Lung (tissue), 12 donors: ENCODE data around the gene TCEAL2. TPM values are rescaled to one million over a fixed set of nuclear protein-coding genes. Genes with fewer than 3 reads are reported as not detected.
"Not testable (repeated sequence)": the region's sequence is repeated elsewhere in the genome, so short reads cannot be mapped to it uniquely, and the experiment has no call there.

Experiments
- ATAC-seq: fragments of 200-7000 bp; cut with Tn5 transposase; one replicate; pipeline ENCODE4 v1.9.1; 2020; ENCODE audit warnings: moderate number of reproducible peaks; ENCODE audit not compliant: insufficient read depth, low FRiP score
- DNase-seq, 3 donors: peaks; one replicate each; pipeline ENCODE4 v3.0.0-alpha.2; 2013 to 2017
- H3K27ac ChIP-seq, 2 donors: one replicate each; pipeline ENCODE4 v1.5.1; 2013; ENCODE audit warnings: mild to moderate bottlenecking in 2 of 2, moderate library complexity in 2 of 2, control low read depth in 1 of 2, inconsistent platforms in 1 of 2, low read depth in 1 of 2, low read length in 1 of 2
- H3K27me3 ChIP-seq, 3 donors: one replicate each; pipeline ENCODE4 v1.5.1; 2013; ENCODE audit warnings: low read length in 2 of 3; ENCODE audit not compliant: control insufficient read depth in 3 of 3, insufficient read depth in 3 of 3
- H3K36me3 ChIP-seq, 4 donors: one replicate each; pipeline ENCODE4 v1.5.1; 2013; ENCODE audit warnings: low read length in 4 of 4, mild to moderate bottlenecking in 1 of 4, moderate library complexity in 1 of 4; ENCODE audit not compliant: control insufficient read depth in 4 of 4, insufficient read depth in 4 of 4
- H3K4me1 ChIP-seq, 5 donors: one replicate each; pipeline ENCODE4 v1.5.1; 2013; ENCODE audit warnings: low read length in 5 of 5, mild to moderate bottlenecking in 2 of 5, moderate library complexity in 1 of 5; ENCODE audit not compliant: control insufficient read depth in 5 of 5, insufficient read depth in 5 of 5
- H3K4me3 ChIP-seq: one replicate; pipeline ENCODE4 v1.5.1; 2013; ENCODE audit warnings: mild to moderate bottlenecking, control low read depth, moderate library complexity
- H3K9ac ChIP-seq, 2 donors: one replicate each; pipeline ENCODE4 v1.5.1; 2013; ENCODE audit warnings: low read length in 2 of 2, control low read depth in 1 of 2; ENCODE audit not compliant: insufficient read depth in 1 of 2
- H3K9me3 ChIP-seq, 4 donors: one replicate each; pipeline ENCODE4 v1.5.1; 2013; ENCODE audit warnings: low read length in 3 of 4, mild to moderate bottlenecking in 1 of 4, moderate library complexity in 1 of 4; ENCODE audit not compliant: control insufficient read depth in 4 of 4, insufficient read depth in 3 of 4
- CTCF ChIP-seq: IDR thresholded peaks from 2 replicates; pipeline ENCODE4 v1.5.1; 2012; ENCODE audit warnings: mild to moderate bottlenecking; ENCODE audit errors: control extremely low read depth, extremely low read depth
- WGBS, 2 donors: extraction: QIAGEN DNeasy Blood & Tissue Kit; methylation state at CpG; one replicate each; pipeline ENCODE4 v1.1.7; 2013; 5-methylcytosine and 5-hydroxymethylcytosine counted together
- polyA plus RNA-seq, 2 donors: library from polyadenylated mRNA; stranded (reverse); fragments of 200-250 nt; gene quantifications; one replicate each; pipeline ENCODE4 v1.2.1, GENCODE V29; 2013
- total RNA-seq, 2 donors: library from RNA; depleted of rRNA in 1 of 2; stranded (reverse); fragments of >200 nt in 1 of 2; gene quantifications; one replicate each; pipeline ENCODE4 v1.2.1, GENCODE V29; 2014 to 2021
- donor health status: control.
- donor health status: control.
- donor health status: Bipolar disorder and iron deficiency.
- donor health status: healthy.
- donor health status: DM: yes; HTN: yes; CAD: no.

Gene TCEAL2
- total and polyA plus RNA-seq, 4 donors = 2.2 to 7.6 (median 4.3) TPM; not detected in 1

- TF ChIP-seq CTCF = no peak
- no peaks in the 10 kb centered on the region for H3K9me3 ChIP-seq
- H3K27me3 ChIP-seq = peaks cover 5 to 53% (median 26%) of the 10 kb centered on the region in 3 donors
- H3K27ac ChIP-seq = no peak overlapping the region
- peaks cover 0 to 2% (median 0%) of the 10 kb centered on the region in 5 donors for H3K4me1 ChIP-seq
- H3K4me3 ChIP-seq = no peak overlapping the region
- WGBS, 2 donors = 29 to 67% methylated on average over 1 of the region's 1 CpG
- DNase-seq (peak in 1 of 3 donors; percentile 2), ATAC-seq (no peak)
- no peak overlapping the region for H3K9ac ChIP-seq
- H3K36me3 ChIP-seq = no peaks in the 10 kb centered on the region
Measured at GRCh38 chrX:102129473-102129872, 4.0 kb downstream of the TCEAL2 start.

- H3K9ac ChIP-seq = no peak overlapping the region
- peaks cover 0 to 2% (median 0%) of the 10 kb centered on the region in 4 donors for H3K9me3 ChIP-seq
- H3K4me1 ChIP-seq = no peaks in the 10 kb centered on the region
- no peaks in the 10 kb centered on the region for H3K36me3 ChIP-seq
- H3K27me3 ChIP-seq = peaks cover 3 to 53% (median 9%) of the 10 kb centered on the region in 3 donors
- 52 to 58% methylated on average over 4 of the region's 4 CpGs for WGBS, 2 donors
- TF ChIP-seq CTCF = no peak
- no peak overlapping the region for H3K4me3 ChIP-seq
- no peak overlapping the region for H3K27ac ChIP-seq
- DNase-seq (peak in 1 of 3 donors; percentile 52), ATAC-seq (no peak)
Measured at GRCh38 chrX:102138064-102138463, 12.6 kb downstream of the TCEAL2 start.

- not testable (repeated sequence) for H3K36me3 ChIP-seq, H3K27ac ChIP-seq, ATAC-seq, H3K4me1 ChIP-seq, DNase-seq, H3K4me3 ChIP-seq, H3K9me3 ChIP-seq, H3K9ac ChIP-seq
- peaks cover 3 to 48% (median 16%) of the 10 kb centered on the region in 3 donors for H3K27me3 ChIP-seq
- WGBS, 2 donors = 53 to 64% methylated on average over 9 to 16 of the region's 16 CpGs
Measured at GRCh38 chrX:102140876-102141275, 15.4 kb downstream of the TCEAL2 start.

GRCh38 chrX:102141631-102142030, 16.2 kb downstream of the TCEAL2 start:
- not testable (repeated sequence) for ATAC-seq, DNase-seq, H3K27ac ChIP-seq, H3K36me3 ChIP-seq, H3K4me1 ChIP-seq, H3K4me3 ChIP-seq, H3K9me3 ChIP-seq, H3K9ac ChIP-seq
- H3K27me3 ChIP-seq = peaks cover 3 to 42% (median 16%) of the 10 kb centered on the region in 3 donors
- WGBS, 2 donors = 13 to 40% methylated on average over 11 to 19 of the region's 19 CpGs

GRCh38 chrX:102142274-102142673, 16.8 kb downstream of the TCEAL2 start, which contains the start of gene TCEAL6:
TSS of gene TCEAL6 (minus strand) at chrX:102142481.
- not testable (repeated sequence) for H3K4me3 ChIP-seq, ATAC-seq, H3K36me3 ChIP-seq, H3K27ac ChIP-seq, H3K9me3 ChIP-seq, DNase-seq, H3K4me1 ChIP-seq, H3K9ac ChIP-seq
- WGBS, 2 donors = 10 to 33% methylated on average over 2 to 26 of the region's 31 CpGs
- H3K27me3 ChIP-seq = peaks cover 3 to 40% (median 13%) of the 10 kb centered on the region in 3 donors
